ENCODE results near the gene ZKSCAN5. TPM values are rescaled to one million over a fixed set of nuclear protein-coding genes. Genes with fewer than 3 reads are reported as not detected.

ZKSCAN5 gene
- total and polyA plus RNA-seq, 8 donors: 6.7 to 16.2 (median 15.3) TPM

DNA sequence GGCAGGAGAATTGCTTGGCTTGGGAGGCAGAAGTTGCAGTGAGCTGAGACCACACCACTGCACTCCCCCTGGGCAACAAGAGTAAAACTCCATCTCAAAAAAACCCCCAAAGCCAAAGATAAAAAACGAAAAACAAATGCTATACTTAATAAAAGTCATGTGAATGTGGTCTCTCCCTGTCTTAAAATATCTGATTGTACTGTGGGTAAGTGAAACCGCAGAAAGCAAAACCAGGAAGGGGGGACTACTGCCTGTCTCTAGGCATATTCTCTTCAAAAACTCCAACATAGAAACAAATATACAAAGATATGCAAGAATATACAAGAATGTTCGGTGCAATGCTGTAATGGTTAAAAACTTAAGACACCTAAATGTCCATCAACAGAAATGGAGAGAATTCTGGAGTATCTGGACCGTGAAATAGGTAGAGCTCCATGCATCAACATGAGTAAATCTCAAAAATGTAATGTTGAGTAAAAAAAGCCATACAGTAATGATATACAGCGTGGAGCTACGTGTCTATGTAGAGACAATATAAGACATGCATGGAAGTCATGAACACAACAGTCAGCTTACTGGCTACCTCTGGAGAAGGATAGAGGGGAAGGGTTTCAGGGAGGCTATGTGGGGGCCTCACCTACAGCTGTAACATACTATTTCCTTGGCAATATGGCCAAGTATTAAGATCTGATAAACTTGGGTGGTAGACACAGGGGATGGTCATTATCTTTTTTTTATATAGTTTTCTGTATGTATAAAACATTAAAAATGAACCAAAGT, 6.5 kb upstream of the ZKSCAN5 start:
- peaks cover 12 to 38% of the 10 kb centered on the region in 2 donors for H3K4me1 ChIP-seq
- DNase-seq: no peak
- H3K36me3 ChIP-seq: peaks cover 0 to 58% of the 10 kb centered on the region in 2 donors
- intact Hi-C loops (cut with DNase I): no loop called here
- H3K4me3 ChIP-seq: peak overlapping the region; percentile 97 to 98
- no peak for ATAC-seq
- TF ChIP-seq, protein P1, sequence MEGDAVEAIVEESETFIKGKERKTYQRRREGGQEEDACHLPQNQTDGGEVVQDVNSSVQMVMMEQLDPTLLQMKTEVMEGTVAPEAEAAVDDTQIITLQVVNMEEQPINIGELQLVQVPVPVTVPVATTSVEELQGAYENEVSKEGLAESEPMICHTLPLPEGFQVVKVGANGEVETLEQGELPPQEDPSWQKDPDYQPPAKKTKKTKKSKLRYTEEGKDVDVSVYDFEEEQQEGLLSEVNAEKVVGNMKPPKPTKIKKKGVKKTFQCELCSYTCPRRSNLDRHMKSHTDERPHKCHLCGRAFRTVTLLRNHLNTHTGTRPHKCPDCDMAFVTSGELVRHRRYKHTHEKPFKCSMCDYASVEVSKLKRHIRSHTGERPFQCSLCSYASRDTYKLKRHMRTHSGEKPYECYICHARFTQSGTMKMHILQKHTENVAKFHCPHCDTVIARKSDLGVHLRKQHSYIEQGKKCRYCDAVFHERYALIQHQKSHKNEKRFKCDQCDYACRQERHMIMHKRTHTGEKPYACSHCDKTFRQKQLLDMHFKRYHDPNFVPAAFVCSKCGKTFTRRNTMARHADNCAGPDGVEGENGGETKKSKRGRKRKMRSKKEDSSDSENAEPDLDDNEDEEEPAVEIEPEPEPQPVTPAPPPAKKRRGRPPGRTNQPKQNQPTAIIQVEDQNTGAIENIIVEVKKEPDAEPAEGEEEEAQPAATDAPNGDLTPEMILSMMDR (IDR thresholded peaks at IDR 0.05): no peak
- H3K9me3 ChIP-seq: peaks cover 0 to 22% of the 10 kb centered on the region in 2 donors
- no peaks in the 10 kb centered on the region for H3K27me3 ChIP-seq
- no peak overlapping the region for H3K27ac ChIP-seq

DNA sequence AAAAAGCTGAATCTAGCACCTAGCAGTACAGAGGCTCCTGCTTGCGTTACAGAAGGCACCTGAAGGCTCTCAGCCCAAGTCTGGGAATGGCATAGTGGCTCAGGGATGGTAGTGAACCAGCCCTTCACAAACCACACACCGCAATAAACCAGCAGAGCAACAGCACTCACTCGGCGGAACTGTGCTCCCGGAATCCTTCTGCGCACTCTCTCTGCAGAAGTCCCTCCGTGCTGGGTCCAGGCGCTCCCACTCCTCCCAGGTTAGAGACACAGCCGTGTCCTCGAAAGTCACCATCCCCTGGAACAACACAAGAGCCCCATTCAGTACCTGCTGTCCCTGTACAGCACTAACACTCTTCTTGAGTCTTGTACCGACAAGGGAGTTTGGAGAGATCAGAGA, 5.9 kb upstream of the ZKSCAN5 start:
- ATAC-seq (no peak), DNase-seq (no peak)
- H3K4me3 ChIP-seq: peak overlapping the region; percentile 97 to 98
- H3K27me3 ChIP-seq: no peaks in the 10 kb centered on the region
- TF ChIP-seq, protein P1 (IDR thresholded peaks at IDR 0.05): no peak
- H3K4me1 ChIP-seq: peaks cover 12 to 38% of the 10 kb centered on the region in 2 donors
- H3K36me3 ChIP-seq: peaks cover 0 to 52% of the 10 kb centered on the region in 2 donors
- H3K27ac ChIP-seq: peak overlapping the region; percentile 97 to 99
- intact Hi-C loops (cut with DNase I): no loop called here
- H3K9me3 ChIP-seq: peaks cover 0 to 16% of the 10 kb centered on the region in 2 donors

DNA sequence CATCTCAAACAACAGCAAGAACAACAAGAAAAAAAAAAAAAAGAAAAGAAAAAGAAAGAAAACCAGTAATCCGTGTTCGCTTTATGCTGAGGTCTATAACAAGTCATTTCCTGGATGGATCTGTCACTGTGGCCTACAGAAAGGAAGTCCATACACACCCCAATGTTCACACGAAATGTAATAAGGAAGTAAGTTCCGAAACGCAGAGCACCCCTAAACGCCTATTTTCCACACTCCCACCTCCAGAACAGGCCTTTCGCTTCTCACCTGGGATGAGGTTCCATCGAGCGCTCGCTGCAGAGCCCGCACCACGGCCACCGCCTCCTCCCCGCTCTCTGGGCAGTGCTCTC, 5.1 kb upstream of the ZKSCAN5 start:
- peak; percentile 45 for ATAC-seq
- Histone ChIP-seq H3K9me3 (peaks cover 0 to 8% of the 10 kb centered on the region in 2 donors), H3K27me3 (no peaks in the 10 kb centered on the region), H3K4me1 (peaks cover 12 to 45% of the 10 kb centered on the region in 2 donors), H3K27ac (peak overlapping the region; percentile 97 to 99), H3K4me3 (peak overlapping the region; percentile 97 to 98), H3K36me3 (peaks cover 0 to 44% of the 10 kb centered on the region in 2 donors)
- peak in 2 of 4 donors; percentile 1 to 6 for DNase-seq
- TF ChIP-seq, protein P1 (IDR thresholded peaks at IDR 0.05): no peak
- intact Hi-C loops (cut with DNase I): no loop called here

DNA sequence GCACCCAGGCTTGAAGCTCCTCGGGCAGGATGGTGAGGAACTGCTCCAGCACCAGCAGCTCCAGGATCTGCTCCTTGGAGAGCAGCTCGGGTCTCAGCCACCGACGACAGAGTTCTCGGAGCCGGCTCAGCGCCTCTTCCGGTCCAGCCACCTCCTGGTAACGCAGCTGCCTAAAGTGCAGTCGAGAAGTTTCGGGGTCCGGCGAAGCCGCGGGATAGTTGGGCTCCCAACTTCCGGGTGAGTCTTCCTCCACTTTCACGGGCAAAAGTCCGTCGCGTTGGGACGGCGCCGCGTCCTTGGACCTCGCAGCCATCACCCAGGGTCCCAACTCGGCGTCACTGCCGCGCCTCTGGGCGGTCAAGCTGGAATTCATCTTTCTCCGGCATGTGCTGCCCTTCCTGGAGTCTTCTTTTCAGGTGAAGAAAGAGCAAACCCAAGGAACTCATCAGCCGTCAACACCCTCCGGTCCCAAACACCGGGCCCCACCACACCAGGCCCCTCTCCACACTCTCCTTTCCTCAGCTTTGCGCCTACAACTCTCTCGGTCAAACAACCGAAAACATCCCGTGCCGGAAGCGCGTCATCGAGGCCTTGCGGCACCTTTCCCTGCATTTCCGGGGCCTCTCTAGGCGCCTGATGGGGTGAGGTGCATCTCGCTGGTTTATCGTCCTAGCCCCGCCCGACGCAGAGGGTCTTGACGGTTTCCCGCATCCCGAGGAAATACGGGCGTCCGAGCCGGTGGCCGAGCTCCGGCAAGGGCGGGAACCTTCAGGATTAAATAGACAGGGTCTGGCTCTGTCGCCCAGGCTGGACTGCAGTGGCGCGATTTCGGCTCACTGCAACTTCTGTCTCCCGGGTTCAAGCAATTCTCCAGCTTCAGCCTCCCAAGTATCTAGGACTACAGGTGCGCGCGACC, 4.5 kb upstream of the ZKSCAN5 start, which contains the start of gene ZNF394:
ZNF394 (minus strand) TSS at position 561 of the 916 bp plus-strand sequence; CDS start at position 373, 188 bp downstream.
- TF ChIP-seq, protein P1 (IDR thresholded peaks at IDR 0.05): no peak
- peak; percentile 73 for ATAC-seq
- peak within 1 kb of the TSS; percentile 97 to 98 for H3K4me3 ChIP-seq
- peak; percentile 93 to 97 (median 94) for DNase-seq
- peaks cover 0 to 37% of the 10 kb centered on the region in 2 donors for H3K36me3 ChIP-seq
- peaks cover 12 to 45% of the 10 kb centered on the region in 2 donors for H3K4me1 ChIP-seq
- H3K27ac ChIP-seq: peak within 1 kb of the TSS; percentile 97 to 99
- H3K27me3 ChIP-seq: no peaks in the 10 kb centered on the region
- peaks cover 0 to 2% of the 10 kb centered on the region in 2 donors for H3K9me3 ChIP-seq
- intact Hi-C loops (cut with DNase I): no loop called here

Measured in left lung (tissue), 10 donors.